ENCODE data around the gene SF3B5. TPM values are rescaled to one million over a fixed set of nuclear protein-coding genes. Genes with fewer than 3 reads are reported as not detected.

SF3B5 gene
- total RNA-seq (2014; rRNA removed) (124 and 139 TPM in 2 replicates), Bru-seq, nascent RNA (percentile 97 among the genes with signal in this experiment), BruChase-seq, experiment 1, labeled RNA remaining after a 6-hour chase (percentile 100 among the genes with signal in this experiment), BruChase-seq, experiment 2, labeled RNA remaining after a 2-hour chase (percentile 97 among the genes with signal in this experiment)
- long read RNA-seq, transcript SF3B5-201 (1 exons, 693 nt), result major isoform, 92 of 92 reads
- long read RNA-seq, partial matches to known transcripts, result 0 of 92 reads
- long read RNA-seq, other reads (novel, unspliced or antisense), result 0 of 92 reads

GRCh38 chr6:144095134-144096002, at the start of gene SF3B5:
Gene SF3B5, minus strand, starts transcription at chr6:144095573. Its CDS starts 76 bp downstream, at chr6:144095497.
- intact Hi-C loops (cut with micrococcal nuclease), result no loop called here
- Histone ChIP-seq H4K20me1 (ENCODE audit: low read length) (0 out of 2 replicates have a peak, but pooled peaks cover 5% of the 10 kb centered on the region), H3K36me3 (ENCODE audit: low read depth, low read length) (no peaks in the 10 kb centered on the region), H3K4me3 (ENCODE audit: low read length) (peak within 1 kb of the TSS; percentile 93), H3K4me1 (ENCODE audit: insufficient read depth, low read length) (peaks cover 19% of the 10 kb centered on the region), H3K9me3 (ENCODE audit: low read length) (no peaks in the 10 kb centered on the region), H3K4me2 (ENCODE audit: low read length) (peak within 1 kb of the TSS; percentile 84), H3K9ac (ENCODE audit: low read length) (peak within 1 kb of the TSS; percentile 84), H3F3A (ENCODE audit: low read length, unreplicated experiment) (no peaks in the 10 kb centered on the region), H3K27me3 (ENCODE audit: low read length) (no peaks in the 10 kb centered on the region), H2AFZ (ENCODE audit: low read length) (peak within 1 kb of the TSS; percentile 95), H3K79me2 (ENCODE audit: low read length) (peaks cover 31% of the 10 kb centered on the region), H3K27ac (ENCODE audit: low read length) (peak within 1 kb of the TSS; percentile 28), H3K9me2 (replicated peaks; ENCODE audit: low read length) (no peaks in the 10 kb centered on the region)
- CTCF ChIA-PET, result no interaction called here
- TF ChIP-seq, protein P1, sequence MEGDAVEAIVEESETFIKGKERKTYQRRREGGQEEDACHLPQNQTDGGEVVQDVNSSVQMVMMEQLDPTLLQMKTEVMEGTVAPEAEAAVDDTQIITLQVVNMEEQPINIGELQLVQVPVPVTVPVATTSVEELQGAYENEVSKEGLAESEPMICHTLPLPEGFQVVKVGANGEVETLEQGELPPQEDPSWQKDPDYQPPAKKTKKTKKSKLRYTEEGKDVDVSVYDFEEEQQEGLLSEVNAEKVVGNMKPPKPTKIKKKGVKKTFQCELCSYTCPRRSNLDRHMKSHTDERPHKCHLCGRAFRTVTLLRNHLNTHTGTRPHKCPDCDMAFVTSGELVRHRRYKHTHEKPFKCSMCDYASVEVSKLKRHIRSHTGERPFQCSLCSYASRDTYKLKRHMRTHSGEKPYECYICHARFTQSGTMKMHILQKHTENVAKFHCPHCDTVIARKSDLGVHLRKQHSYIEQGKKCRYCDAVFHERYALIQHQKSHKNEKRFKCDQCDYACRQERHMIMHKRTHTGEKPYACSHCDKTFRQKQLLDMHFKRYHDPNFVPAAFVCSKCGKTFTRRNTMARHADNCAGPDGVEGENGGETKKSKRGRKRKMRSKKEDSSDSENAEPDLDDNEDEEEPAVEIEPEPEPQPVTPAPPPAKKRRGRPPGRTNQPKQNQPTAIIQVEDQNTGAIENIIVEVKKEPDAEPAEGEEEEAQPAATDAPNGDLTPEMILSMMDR (conservative IDR thresholded peaks at IDR 0.05; ENCODE audit: low read depth, low read length), result no peak
- no peak for TF ChIP-seq EZH2 (IDR thresholded peaks at IDR 0.05; ENCODE audit: low read length, unreplicated experiment)
- TF ChIP-seq EZH2phosphoT487 (IDR thresholded peaks at IDR 0.05; ENCODE audit: borderline replicate concordance, low read length), result no peak
- BruUV-seq (replicated peaks), result TSS peak; percentile 94
- POLR2A ChIA-PET (ENCODE audit: unreplicated experiment), result no interaction called here
- peak; percentile 98 for ATAC-seq
- DNase-seq, result peak; percentile 99

GRCh38 chr6:144144996-144145395, 49.6 kb upstream of the SF3B5 start:
- H3K9ac ChIP-seq (ENCODE audit: low read length), result no peak overlapping the region
- no peaks in the 10 kb centered on the region for H3K9me2 ChIP-seq (replicated peaks; ENCODE audit: low read length)
- BruUV-seq (replicated peaks), result no TSS peak
- no peaks in the 10 kb centered on the region for H3K4me1 ChIP-seq (ENCODE audit: insufficient read depth, low read length)
- no peaks in the 10 kb centered on the region for H4K20me1 ChIP-seq (ENCODE audit: low read length)
- intact Hi-C loops (cut with micrococcal nuclease), result no loop called here
- no peaks in the 10 kb centered on the region for H3K27me3 ChIP-seq (ENCODE audit: low read length)
- DNase-seq, result peak; percentile 40
- TF ChIP-seq EZH2 (IDR thresholded peaks at IDR 0.05; ENCODE audit: low read length, unreplicated experiment), result no peak
- TF ChIP-seq EZH2phosphoT487 (IDR thresholded peaks at IDR 0.05; ENCODE audit: borderline replicate concordance, low read length), result no peak
- TF ChIP-seq, protein P1 (conservative IDR thresholded peaks at IDR 0.05; ENCODE audit: low read depth, low read length), result no peak
- no peaks in the 10 kb centered on the region for H3K36me3 ChIP-seq (ENCODE audit: low read depth, low read length)
- CTCF ChIA-PET, result no interaction called here
- H3K4me2 ChIP-seq (ENCODE audit: low read length), result no peak overlapping the region
- H3F3A ChIP-seq (ENCODE audit: low read length, unreplicated experiment), result no peaks in the 10 kb centered on the region
- no peak overlapping the region for H3K27ac ChIP-seq (ENCODE audit: low read length)
- no peak overlapping the region for H3K4me3 ChIP-seq (ENCODE audit: low read length)
- POLR2A ChIA-PET (ENCODE audit: unreplicated experiment), result no interaction called here
- no peak overlapping the region for H2AFZ ChIP-seq (ENCODE audit: low read length)
- H3K79me2 ChIP-seq (ENCODE audit: low read length), result no peaks in the 10 kb centered on the region
- no peak for ATAC-seq
- H3K9me3 ChIP-seq (ENCODE audit: low read length), result no peaks in the 10 kb centered on the region

Measured in PC-3 (cell line).